Embryonic facial prominence (tissue), 1 donor: ENCODE measurements around the gene GSTO1.
A peak's percentile ranks its signal among the peaks of the same experiment; 100 is the strongest.

ENCODE experiments used
- DNase-seq: peaks from one replicate; pipeline ENCODE4 v3.0.0-alpha.2; 2016; ENCODE audit errors: extremely low spot score

The GSTO1 gene

GRCh38 chr10:104276192-104276591 lies 21.5 kb downstream of the GSTO1 start:
- no peak for DNase-seq

- DNase-seq: no peak
Measured at GRCh38 chr10:104277785-104278184, 23.1 kb downstream of the GSTO1 start.

DNA sequence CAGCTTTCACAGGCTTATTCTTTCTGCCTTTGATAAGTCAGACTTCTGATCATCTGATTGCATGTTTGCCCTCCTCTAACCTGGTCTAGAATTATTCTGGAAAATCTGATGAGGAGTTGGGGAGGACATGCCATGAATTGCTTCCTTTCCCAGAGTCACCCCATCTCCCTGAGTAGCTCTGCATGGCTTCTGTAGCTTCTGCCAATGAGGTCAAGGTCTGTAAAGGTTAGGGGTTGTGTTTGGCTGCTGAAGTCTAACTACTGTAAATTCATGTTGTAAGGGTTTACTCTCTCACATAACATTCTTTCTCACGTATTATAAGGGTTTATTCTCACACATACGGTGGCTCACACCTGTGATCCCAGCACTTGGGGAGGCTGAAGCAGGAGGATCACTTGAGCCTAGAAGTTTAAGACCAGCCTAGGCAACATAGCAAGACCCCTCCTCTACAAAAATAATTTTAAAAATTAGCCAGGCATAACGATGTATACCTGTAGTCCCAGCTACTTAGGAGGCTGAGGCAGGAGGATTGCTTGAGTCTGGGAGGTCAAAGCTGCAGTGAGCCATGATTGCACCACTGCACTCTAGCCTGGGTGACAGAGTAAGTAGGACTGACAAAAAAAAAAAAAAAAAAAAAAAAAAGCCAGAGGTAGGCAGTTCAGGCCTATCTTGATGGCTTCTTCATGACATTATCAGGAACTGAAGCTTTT lies 25.0 kb downstream of the GSTO1 start:
- no peak for DNase-seq

DNA sequence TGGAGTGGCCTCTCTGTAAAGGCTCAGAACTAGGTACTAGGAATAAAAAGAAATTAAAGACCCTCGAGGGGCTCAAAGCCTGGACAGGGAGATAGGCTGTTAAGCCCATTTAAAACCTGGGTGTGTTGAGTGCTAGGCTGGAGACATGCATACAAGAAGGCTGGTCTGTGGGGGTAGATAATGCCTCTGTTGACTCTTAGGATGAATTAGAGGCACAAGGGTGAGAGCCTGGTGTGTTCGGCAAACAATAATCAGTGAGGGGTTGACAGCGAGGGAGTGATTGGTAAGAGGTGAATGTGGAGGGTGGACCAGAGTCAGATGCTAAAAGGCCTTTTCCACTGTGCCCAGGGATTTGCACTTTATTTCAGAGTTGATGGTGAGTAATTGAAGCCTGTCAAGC lies 27.0 kb downstream of the GSTO1 start:
- DNase-seq: no peak

- no peak for DNase-seq
Measured at GRCh38 chr10:104284846-104285245, 30.2 kb downstream of the GSTO1 start.

DNA sequence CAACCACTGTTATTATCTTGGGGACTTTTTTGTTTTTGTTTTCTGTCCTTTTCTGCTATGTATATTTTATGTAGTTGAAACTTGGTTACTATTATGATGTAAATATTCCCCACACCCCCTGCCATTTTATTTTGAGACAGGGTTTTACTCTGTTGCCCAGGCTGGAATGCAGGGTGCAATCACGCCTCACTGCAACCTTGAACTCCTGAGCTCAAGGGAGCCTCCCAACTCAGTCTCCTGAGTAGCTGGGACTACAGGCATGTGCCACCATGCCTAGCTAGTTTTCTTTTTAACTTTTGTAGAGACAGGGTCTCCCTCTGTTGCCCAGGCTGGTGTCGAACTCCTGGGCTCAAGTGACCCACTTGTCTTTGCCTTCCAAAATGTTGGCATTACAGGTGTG lies 32.2 kb downstream of the GSTO1 start:
- DNase-seq: no peak

- no peak for DNase-seq
Measured at GRCh38 chr10:104288355-104288754, 33.7 kb downstream of the GSTO1 start.

DNA sequence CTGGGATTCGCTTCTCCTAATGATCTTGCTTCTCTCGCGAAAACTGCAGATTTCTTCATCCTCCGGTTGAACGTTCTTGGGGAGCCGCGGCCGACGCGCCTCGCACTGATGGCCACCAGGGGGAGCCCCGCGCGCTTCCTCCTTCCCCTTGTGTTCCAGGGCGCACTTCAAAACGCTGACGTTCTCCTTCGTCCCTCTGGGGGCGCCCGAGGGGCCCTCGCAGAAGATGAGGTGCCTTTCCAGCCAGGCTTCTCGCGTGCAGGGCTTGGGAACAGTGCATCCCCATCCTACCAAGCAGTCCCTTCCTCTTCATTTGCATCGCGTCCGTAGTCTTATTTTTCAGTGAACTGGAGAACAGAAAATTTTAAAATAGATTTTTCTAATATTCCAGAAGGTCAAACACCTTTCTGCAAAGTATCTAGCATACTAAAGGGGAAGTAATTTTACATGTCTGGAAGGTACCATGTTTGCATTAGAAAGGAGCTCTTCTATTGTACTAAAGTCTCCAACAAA lies 36.8 kb downstream of the GSTO1 start:
- DNase-seq: peak; percentile 81

DNA sequence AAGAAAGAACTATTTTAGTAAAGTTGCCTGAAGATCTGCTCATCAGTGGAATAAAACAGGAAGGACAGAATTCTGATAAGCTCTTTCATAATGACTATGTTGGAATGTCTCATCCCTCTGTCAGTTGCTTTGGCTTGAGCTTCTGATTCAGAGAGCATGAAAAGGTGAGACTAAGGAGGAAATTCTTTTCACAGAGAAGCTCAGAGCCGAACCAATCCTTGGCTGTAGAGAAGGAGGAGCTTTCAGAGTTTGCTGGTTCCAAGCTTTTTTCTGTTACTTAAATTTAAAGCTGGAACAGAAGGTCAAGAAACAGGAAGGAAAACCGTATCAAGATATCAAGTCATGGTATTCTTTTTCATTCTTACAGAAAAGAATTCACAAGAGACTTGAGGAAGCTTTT lies 38.3 kb downstream of the GSTO1 start:
- no peak for DNase-seq

DNA sequence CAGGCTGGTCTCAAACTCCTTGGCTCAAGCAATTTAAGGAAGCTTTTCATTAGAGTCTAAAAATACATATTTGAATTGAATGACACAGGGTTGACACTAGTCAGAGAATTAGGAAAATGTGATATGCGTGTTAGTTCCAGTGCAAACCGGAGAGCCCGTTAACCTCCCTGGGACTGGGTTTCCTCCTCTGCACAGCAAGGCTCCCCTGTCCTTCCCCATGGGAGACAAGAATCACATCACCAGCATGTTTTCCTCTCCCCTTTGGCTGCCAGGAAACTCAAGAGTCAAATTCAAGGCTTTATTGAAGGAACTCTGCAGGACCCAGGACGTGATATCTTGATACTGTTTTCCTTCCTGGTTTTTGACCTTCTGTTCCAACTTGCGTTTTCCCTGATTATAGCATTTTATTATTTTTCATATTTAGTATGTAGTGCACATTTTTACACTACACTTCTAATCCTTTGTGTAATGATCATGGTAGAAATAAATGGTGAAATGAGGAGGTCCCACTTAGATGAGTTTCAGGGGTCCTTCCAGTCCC lies 39.2 kb downstream of the GSTO1 start:
- DNase-seq: no peak

- DNase-seq: no peak
Measured at GRCh38 chr10:104296687-104297436, 42.2 kb downstream of the GSTO1 start.

DNA sequence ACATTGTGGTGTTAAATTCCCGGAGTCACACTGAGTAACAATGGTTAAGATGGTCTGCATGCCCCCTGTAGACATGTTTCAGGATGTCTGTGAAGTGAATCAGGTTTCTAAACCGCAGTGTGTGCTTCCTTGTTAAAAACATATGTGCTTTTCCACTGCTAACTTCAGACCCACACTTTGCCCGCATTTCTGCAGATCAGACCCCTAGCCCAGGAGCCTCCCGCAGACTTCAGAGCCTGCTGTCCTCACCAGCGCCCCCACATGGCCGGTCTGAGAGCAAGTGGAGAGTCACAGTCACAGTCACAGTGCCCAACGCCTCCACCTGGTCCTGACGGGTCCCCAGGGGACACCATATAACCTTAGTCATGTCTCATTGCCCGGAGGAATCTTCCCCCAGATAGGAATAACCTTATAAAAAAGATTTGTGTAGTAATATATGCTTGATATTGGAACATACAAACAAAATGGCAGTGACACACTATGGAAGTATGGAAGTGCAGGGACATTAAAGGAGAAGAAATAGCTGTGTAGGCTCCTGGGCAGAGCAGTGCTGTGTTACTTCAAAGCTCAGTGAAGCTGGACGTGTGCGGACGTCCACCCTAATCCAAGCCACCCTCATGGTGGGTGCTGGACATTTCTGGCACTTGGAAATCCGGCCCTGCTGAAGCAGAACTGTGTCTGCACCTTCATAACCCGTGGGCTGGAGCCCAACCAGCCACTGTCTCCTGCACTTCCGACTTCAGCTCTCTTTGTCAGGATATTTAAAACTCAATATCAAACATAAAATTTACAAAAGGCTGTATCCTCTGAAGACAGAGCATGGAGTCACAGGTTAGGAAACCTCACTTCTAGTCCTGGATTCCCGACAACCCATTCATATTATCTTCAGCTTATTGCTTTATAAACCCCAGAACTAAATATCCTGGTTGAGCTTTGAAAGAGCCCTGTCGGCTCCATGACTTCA lies 43.3 kb downstream of the GSTO1 start:
- no peak for DNase-seq

DNA sequence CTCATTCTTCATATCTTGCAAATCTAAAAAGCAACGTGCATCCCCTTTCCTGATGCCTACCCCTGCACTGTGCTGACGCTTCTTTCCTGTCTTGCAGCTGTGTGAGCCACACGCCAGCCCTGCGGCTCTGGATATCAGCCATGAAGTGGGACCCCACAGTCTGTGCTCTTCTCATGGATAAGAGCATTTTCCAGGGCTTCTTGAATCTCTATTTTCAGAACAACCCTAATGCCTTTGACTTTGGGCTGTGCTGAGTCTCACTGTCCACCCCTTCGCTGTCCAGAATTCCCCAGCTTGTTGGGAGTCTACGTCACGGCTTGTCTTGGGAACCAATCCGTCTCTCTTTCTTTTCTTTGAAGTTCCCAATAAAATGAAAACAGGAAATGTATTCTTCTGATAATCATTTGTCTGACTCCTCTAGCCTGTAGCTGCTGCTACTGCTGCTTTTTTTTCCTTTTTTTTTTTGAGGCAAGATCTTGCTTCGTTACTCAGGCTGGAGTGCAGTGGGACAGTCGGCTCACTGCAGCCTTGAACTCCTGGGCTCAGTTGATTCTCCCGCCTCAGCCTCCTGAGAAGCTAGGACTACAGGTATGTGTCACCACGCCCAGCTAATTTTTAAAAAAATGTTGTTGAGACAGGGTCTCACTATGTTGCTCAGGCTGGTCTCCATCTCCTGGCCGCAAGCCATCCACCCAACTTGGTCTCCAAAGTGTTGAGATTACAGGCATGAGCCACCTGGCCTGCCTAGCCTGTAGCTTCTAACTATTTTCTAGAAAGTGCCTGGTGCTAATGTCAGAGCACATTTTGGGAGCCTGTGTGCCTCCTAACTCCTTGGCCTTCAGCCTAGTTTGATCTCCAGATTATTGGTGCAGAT lies 44.6 kb downstream of the GSTO1 start:
- DNase-seq: no peak

GRCh38 chr10:104300002-104300735 lies 45.5 kb downstream of the GSTO1 start:
- no peak for DNase-seq

DNA sequence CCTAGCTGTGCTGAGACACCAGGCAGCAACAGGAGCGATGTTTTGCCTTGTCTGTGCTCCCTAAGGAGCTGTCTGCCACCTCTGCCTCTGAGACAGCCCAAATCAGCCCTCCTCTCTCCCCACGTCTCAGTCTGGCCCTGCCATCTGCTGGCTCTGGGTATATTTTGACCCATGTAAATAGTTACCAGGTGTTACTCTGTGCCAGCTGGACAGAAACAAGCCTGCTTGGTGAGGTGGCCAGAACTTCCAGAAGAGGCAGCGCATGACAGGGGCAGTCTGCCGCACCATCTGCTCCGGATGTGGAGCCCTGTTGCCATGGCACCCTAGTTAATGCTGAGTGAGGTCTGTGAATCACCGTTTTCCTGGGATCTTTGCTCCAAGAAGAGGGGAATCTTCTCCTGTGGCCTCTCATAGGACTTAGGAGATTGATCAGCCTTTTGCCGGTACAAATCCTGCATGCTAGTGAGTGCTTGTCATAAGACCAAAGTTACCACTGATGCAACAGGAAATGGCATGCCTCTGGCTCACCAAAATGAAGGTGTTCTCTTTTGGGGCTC lies 46.1 kb downstream of the GSTO1 start:
- no peak for DNase-seq

GRCh38 chr10:104301907-104302690 lies 47.4 kb downstream of the GSTO1 start:
- DNase-seq: no peak

- DNase-seq: no peak
Measured at GRCh38 chr10:104303594-104304355, 49.1 kb downstream of the GSTO1 start.

DNA sequence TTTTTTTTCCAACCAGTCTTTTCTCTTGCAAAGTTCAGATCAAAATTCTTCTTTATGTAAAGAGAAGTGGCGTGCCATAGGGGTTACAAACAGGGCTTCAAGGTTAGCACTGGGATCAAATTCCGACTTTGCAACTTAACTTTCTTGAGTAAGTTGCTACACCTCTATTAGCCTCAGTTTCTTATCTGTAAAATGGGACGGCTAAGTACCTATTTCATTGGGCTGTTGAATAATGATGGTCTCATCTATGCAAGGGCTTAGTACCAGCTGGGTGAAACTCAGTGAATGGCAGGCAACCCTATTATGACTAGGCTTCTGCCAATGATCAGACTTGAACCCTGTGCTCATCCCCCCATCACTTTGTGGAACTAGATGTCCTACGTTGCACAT lies 49.7 kb downstream of the GSTO1 start:
- DNase-seq: no peak
